Mesendoderm (in vitro differentiated cells): ENCODE measurements around the gene MBD4.

ENCODE experiments used
- DNase-seq: peaks from one replicate; pipeline ENCODE4 v3.0.0; 2013
- H2AK5ac ChIP-seq: 2 replicates; pipeline ENCODE4 v1.6.1; 2013; ENCODE audit warnings: low read length, inconsistent platforms
- H2BK120ac ChIP-seq: 2 replicates; pipeline ENCODE4 v1.6.1; 2013; ENCODE audit warnings: low read depth, mild to moderate bottlenecking, low read length, moderate library complexity, mixed read lengths
- H2BK15ac ChIP-seq: replicated peaks from 2 replicates; pipeline ENCODE4 v1.6.1; 2013; ENCODE audit warnings: low read depth, mild to moderate bottlenecking, moderate library complexity
- H2BK5ac ChIP-seq: 2 replicates; pipeline ENCODE4 v1.6.1; 2013; ENCODE audit warnings: low read length, inconsistent platforms
- H3K18ac ChIP-seq: 2 replicates; pipeline ENCODE4 v1.6.1; 2013; ENCODE audit warnings: mild to moderate bottlenecking, low read length, mixed read lengths
- H3K23ac ChIP-seq: one replicate; pipeline ENCODE4 v1.6.1; 2013; ENCODE audit warnings: low read length
- H3K27ac ChIP-seq: 2 replicates; pipeline ENCODE4 v1.5.1; 2013; ENCODE audit warnings: low read depth, mild to moderate bottlenecking, inconsistent platforms, low read length, moderate library complexity
- H3K27me3 ChIP-seq: 2 replicates; pipeline ENCODE4 v1.6.1; 2013; ENCODE audit warnings: low read length, control low read depth, mild to moderate bottlenecking, inconsistent platforms; ENCODE audit not compliant: insufficient read depth, poor library complexity
- H3K36me3 ChIP-seq: 2 replicates; pipeline ENCODE4 v1.6.1; 2013; ENCODE audit warnings: low read length, inconsistent platforms; ENCODE audit not compliant: control insufficient read depth, insufficient read depth
- H3K4ac ChIP-seq: one replicate; pipeline ENCODE4 v1.6.1; 2013; ENCODE audit warnings: low read depth, mild to moderate bottlenecking, low read length, moderate library complexity
- H3K4me1 ChIP-seq: 2 replicates; pipeline ENCODE4 v1.6.1; 2013; ENCODE audit warnings: low read depth, low read length, inconsistent platforms; ENCODE audit not compliant: control insufficient read depth
- H3K4me2 ChIP-seq: 2 replicates; pipeline ENCODE4 v1.6.1; 2013; ENCODE audit warnings: low read length
- H3K4me3 ChIP-seq: 2 replicates; pipeline ENCODE4 v1.5.1; 2013; ENCODE audit warnings: mild to moderate bottlenecking, low read length
- H3K56ac ChIP-seq: one replicate; pipeline ENCODE4 v1.6.1; 2013; ENCODE audit warnings: low read length
- H3K79me1 ChIP-seq: 2 replicates; pipeline ENCODE4 v1.6.1; 2013; ENCODE audit warnings: low read length, inconsistent platforms
- H3K79me2 ChIP-seq: 2 replicates; pipeline ENCODE4 v1.6.1; 2013; ENCODE audit warnings: mild to moderate bottlenecking, low read length; ENCODE audit not compliant: control insufficient read depth, insufficient read depth
- H3K9ac ChIP-seq: 2 replicates; pipeline ENCODE4 v1.6.1; 2013; ENCODE audit warnings: low read length, inconsistent platforms
- H4K5ac ChIP-seq: one replicate; pipeline ENCODE4 v1.6.1; 2013; ENCODE audit warnings: low read length
- H4K8ac ChIP-seq: one replicate; pipeline ENCODE4 v1.6.1; 2013; ENCODE audit warnings: low read depth, mild to moderate bottlenecking, control low read depth, low read length, moderate library complexity
- WGBS: extraction: QIAGEN DNeasy Blood & Tissue Kit; methylation state at CpG from one replicate; pipeline ENCODE4 v1.1.7; 2013; ENCODE audit warnings: low lambda C conversion rate, missing lambda C conversion rate; ENCODE audit not compliant: insufficient coverage; ENCODE audit errors: extremely low coverage; 5-methylcytosine and 5-hydroxymethylcytosine counted together

The MBD4 gene

GRCh38 chr3:129473067-129473768, 33.5 kb upstream of the MBD4 start:
- no peak overlapping the region for H3K4me3 ChIP-seq
- H4K5ac ChIP-seq, result no peak overlapping the region
- H3K4me2 ChIP-seq, result no peak overlapping the region
- WGBS, result no CpG with 5 or more reads among the region's 4 CpGs
- no peaks in the 10 kb centered on the region for H3K79me2 ChIP-seq
- no peak overlapping the region for H3K18ac ChIP-seq
- no peak overlapping the region for H2AK5ac ChIP-seq
- H3K79me1 ChIP-seq, result no peaks in the 10 kb centered on the region
- no peak overlapping the region for H2BK15ac ChIP-seq
- H2BK120ac ChIP-seq, result no peak overlapping the region
- no peak overlapping the region for H4K8ac ChIP-seq
- H3K23ac ChIP-seq, result no peak overlapping the region
- H3K27me3 ChIP-seq, result no peaks in the 10 kb centered on the region
- H3K4me1 ChIP-seq, result no peaks in the 10 kb centered on the region
- no peak overlapping the region for H3K56ac ChIP-seq
- H3K36me3 ChIP-seq, result no peaks in the 10 kb centered on the region
- no peak overlapping the region for H3K4ac ChIP-seq
- no peak for DNase-seq
- no peak overlapping the region for H3K27ac ChIP-seq
- H3K9ac ChIP-seq, result no peak overlapping the region
- H2BK5ac ChIP-seq, result no peak overlapping the region

GRCh38 chr3:129470861-129471260, 31.1 kb upstream of the MBD4 start:
- WGBS, result no CpG with 5 or more reads among the region's 2 CpGs
- Histone ChIP-seq H3K36me3 (peaks cover 2% of the 10 kb centered on the region), H2BK15ac (no peak overlapping the region)

GRCh38 chr3:129469026-129469425, 29.3 kb upstream of the MBD4 start:
- Histone ChIP-seq H3K4me3 (no peak overlapping the region), H3K23ac (no peak overlapping the region), H3K4me2 (no peak overlapping the region), H4K5ac (no peak overlapping the region), H3K27me3 (no peaks in the 10 kb centered on the region), H2BK120ac (no peak overlapping the region), H3K9ac (no peak overlapping the region), H3K4ac (no peak overlapping the region), H3K27ac (no peak overlapping the region), H4K8ac (no peak overlapping the region), H3K79me2 (no peaks in the 10 kb centered on the region), H3K18ac (no peak overlapping the region), H3K4me1 (no peaks in the 10 kb centered on the region), H3K36me3 (peaks cover 2% of the 10 kb centered on the region), H3K56ac (no peak overlapping the region), H2AK5ac (no peak overlapping the region), H2BK15ac (no peak overlapping the region), H3K79me1 (no peaks in the 10 kb centered on the region), H2BK5ac (no peak overlapping the region)
- WGBS, result no CpG with 5 or more reads among the region's 2 CpGs
- DNase-seq, result no peak

More at GRCh38 chr3:129470861-129471260, 31.1 kb upstream of the MBD4 start:
- Histone ChIP-seq H3K4me2 (no peak overlapping the region), H2BK120ac (no peak overlapping the region), H3K18ac (no peak overlapping the region), H3K27ac (no peak overlapping the region), H3K79me1 (no peaks in the 10 kb centered on the region), H3K56ac (no peak overlapping the region), H3K27me3 (no peaks in the 10 kb centered on the region), H4K5ac (no peak overlapping the region), H3K4me3 (no peak overlapping the region), H3K23ac (no peak overlapping the region), H2AK5ac (no peak overlapping the region), H2BK5ac (no peak overlapping the region), H3K79me2 (no peaks in the 10 kb centered on the region), H3K9ac (no peak overlapping the region), H3K4ac (no peak overlapping the region), H3K4me1 (no peaks in the 10 kb centered on the region), H4K8ac (no peak overlapping the region)
- DNase-seq, result no peak

GRCh38 chr3:129467932-129468331, 28.2 kb upstream of the MBD4 start:
- Histone ChIP-seq H3K79me2 (no peaks in the 10 kb centered on the region), H2BK5ac (no peak overlapping the region), H2BK120ac (no peak overlapping the region), H3K9ac (no peak overlapping the region), H3K18ac (no peak overlapping the region), H4K5ac (no peak overlapping the region), H3K4me3 (no peak overlapping the region), H2BK15ac (no peak overlapping the region), H3K56ac (no peak overlapping the region), H4K8ac (no peak overlapping the region), H3K4me2 (no peak overlapping the region), H3K4ac (no peak overlapping the region), H3K4me1 (no peaks in the 10 kb centered on the region), H3K79me1 (no peaks in the 10 kb centered on the region), H2AK5ac (no peak overlapping the region), H3K23ac (no peak overlapping the region), H3K27ac (no peak overlapping the region), H3K27me3 (no peaks in the 10 kb centered on the region), H3K36me3 (peaks cover 4% of the 10 kb centered on the region)
- no CpG with 5 or more reads among the region's 1 CpG for WGBS
- no peak for DNase-seq

- H4K8ac ChIP-seq, result no peak overlapping the region
- H2BK5ac ChIP-seq, result no peak overlapping the region
- H3K36me3 ChIP-seq, result peaks cover 4% of the 10 kb centered on the region
- no CpG with 5 or more reads among the region's 4 CpGs for WGBS
- no peak overlapping the region for H3K56ac ChIP-seq
- H2AK5ac ChIP-seq, result no peak overlapping the region
- no peak for DNase-seq
- no peaks in the 10 kb centered on the region for H3K79me1 ChIP-seq
- H3K4me2 ChIP-seq, result no peak overlapping the region
- H4K5ac ChIP-seq, result no peak overlapping the region
- H3K27ac ChIP-seq, result no peak overlapping the region
- no peaks in the 10 kb centered on the region for H3K4me1 ChIP-seq
- no peaks in the 10 kb centered on the region for H3K27me3 ChIP-seq
- no peak overlapping the region for H3K18ac ChIP-seq
- H3K4me3 ChIP-seq, result no peak overlapping the region
- H3K23ac ChIP-seq, result no peak overlapping the region
- no peak overlapping the region for H3K4ac ChIP-seq
- H2BK120ac ChIP-seq, result no peak overlapping the region
- no peak overlapping the region for H3K9ac ChIP-seq
- H2BK15ac ChIP-seq, result no peak overlapping the region
- no peaks in the 10 kb centered on the region for H3K79me2 ChIP-seq
Observed at GRCh38 chr3:129463716-129464115, 24.0 kb upstream of the MBD4 start.

GRCh38 chr3:129463094-129463493, 23.3 kb upstream of the MBD4 start:
- no peak overlapping the region for H4K5ac ChIP-seq
- no peaks in the 10 kb centered on the region for H3K27me3 ChIP-seq
- peaks cover 4% of the 10 kb centered on the region for H3K36me3 ChIP-seq
- no peaks in the 10 kb centered on the region for H3K79me1 ChIP-seq
- no peak overlapping the region for H2BK5ac ChIP-seq
- WGBS, result no CpG with 5 or more reads among the region's 3 CpGs
- H3K4me2 ChIP-seq, result no peak overlapping the region
- H2BK120ac ChIP-seq, result no peak overlapping the region
- no peaks in the 10 kb centered on the region for H3K79me2 ChIP-seq
- H3K18ac ChIP-seq, result no peak overlapping the region
- H3K4me3 ChIP-seq, result no peak overlapping the region
- no peaks in the 10 kb centered on the region for H3K4me1 ChIP-seq
- H3K56ac ChIP-seq, result no peak overlapping the region
- H3K4ac ChIP-seq, result no peak overlapping the region
- no peak overlapping the region for H3K23ac ChIP-seq
- no peak for DNase-seq
- H3K9ac ChIP-seq, result no peak overlapping the region
- no peak overlapping the region for H4K8ac ChIP-seq
- H2BK15ac ChIP-seq, result no peak overlapping the region
- no peak overlapping the region for H3K27ac ChIP-seq
- no peak overlapping the region for H2AK5ac ChIP-seq
